Mesothelial cell of epicardium (in vitro differentiated cells): ENCODE measurements around the gene WAC. TPM values are rescaled to one million over a fixed set of nuclear protein-coding genes. Genes with fewer than 3 reads are reported as not detected.
"Not testable (repeated sequence)": the region's sequence is repeated elsewhere in the genome, so short reads cannot be mapped to it uniquely, and the experiment has no call there.

ENCODE experiments used
- DNase-seq, 2 experiments: peaks; one replicate each; pipeline ENCODE4 v3.0.0; 2021; ENCODE audit warnings: low spot score in 2 of 2; ENCODE audit not compliant: unreplicated experiment in 2 of 2
- H3K27ac Mint-ChIP-seq: 2 replicates; pipeline ENCODE4 v1.8.0; 2021; ENCODE audit warnings: mixed read lengths
- H3K27me3 Mint-ChIP-seq: 2 replicates; pipeline ENCODE4 v1.8.0; 2021; ENCODE audit warnings: low read depth, mixed read lengths
- H3K36me3 Mint-ChIP-seq: 2 replicates; pipeline ENCODE4 v1.8.0; 2021; ENCODE audit warnings: mixed read lengths
- H3K4me1 Mint-ChIP-seq: 2 replicates; pipeline ENCODE4 v1.8.0; 2021; ENCODE audit warnings: mixed read lengths
- H3K4me3 Mint-ChIP-seq: 2 replicates; pipeline ENCODE4 v1.8.0; 2021; ENCODE audit warnings: mild to moderate bottlenecking, moderate library complexity, mixed read lengths
- H3K9me3 Mint-ChIP-seq: 2 replicates; pipeline ENCODE4 v1.8.0; 2021; ENCODE audit warnings: mixed read lengths
- CTCF ChIP-seq: fragments of 200-600 bp; sonication (generic); IDR thresholded peaks from one replicate; pipeline ENCODE4 v1.5.0; 2021; ENCODE audit warnings: antibody characterized with exemption; ENCODE audit not compliant: unreplicated experiment
- total RNA-seq: library from RNA; stranded (reverse); gene quantifications from 3 replicates; pipeline ENCODE4 v1.2.1, GENCODE V29; 2021

WAC gene
- total RNA-seq, 1 donor from 2014 or later, result 141 TPM

GRCh38 chr10:28644647-28645046 lies 111.7 kb downstream of the WAC start:
- Mint-ChIP-seq H3K36me3 (peaks cover 2% of the 10 kb centered on the region), H3K4me3 (no peak overlapping the region), H3K27me3 (no peaks in the 10 kb centered on the region), H3K27ac (no peak overlapping the region), H3K4me1 (no peaks in the 10 kb centered on the region), H3K9me3 (peaks cover 14% of the 10 kb centered on the region)
- no peak for TF ChIP-seq CTCF
- no peak for DNase-seq

GRCh38 chr10:28652106-28652505 lies 119.2 kb downstream of the WAC start:
- Mint-ChIP-seq H3K4me3 (no peak overlapping the region), H3K9me3 (peaks cover 14% of the 10 kb centered on the region), H3K27me3 (no peaks in the 10 kb centered on the region), H3K27ac (no peak overlapping the region), H3K4me1 (peaks cover 5% of the 10 kb centered on the region), H3K36me3 (peaks cover 2% of the 10 kb centered on the region)
- TF ChIP-seq CTCF, result no peak
- no peak for DNase-seq

GRCh38 chr10:28652703-28653102 lies 119.8 kb downstream of the WAC start:
- TF ChIP-seq CTCF, result no peak
- no peak for DNase-seq
- Mint-ChIP-seq H3K4me1 (peaks cover 5% of the 10 kb centered on the region), H3K27me3 (no peaks in the 10 kb centered on the region), H3K27ac (no peak overlapping the region), H3K36me3 (peaks cover 2% of the 10 kb centered on the region), H3K4me3 (no peak overlapping the region), H3K9me3 (peaks cover 9% of the 10 kb centered on the region)

GRCh38 chr10:28658824-28659223 lies 125.9 kb downstream of the WAC start:
- not testable (repeated sequence) for H3K4me3 Mint-ChIP-seq, DNase-seq, H3K27me3 Mint-ChIP-seq, H3K9me3 Mint-ChIP-seq, H3K36me3 Mint-ChIP-seq
- Mint-ChIP-seq H3K27ac (peak overlapping the region; percentile 81), H3K4me1 (peaks cover 32% of the 10 kb centered on the region)

GRCh38 chr10:28661035-28661434 lies 128.1 kb downstream of the WAC start:
- no peak for DNase-seq
- no peak for TF ChIP-seq CTCF
- Mint-ChIP-seq H3K27ac (peak overlapping the region; percentile 56), H3K27me3 (no peaks in the 10 kb centered on the region), H3K4me1 (peaks cover 47% of the 10 kb centered on the region), H3K9me3 (no peaks in the 10 kb centered on the region), H3K4me3 (no peak overlapping the region), H3K36me3 (no peaks in the 10 kb centered on the region)

GRCh38 chr10:28663576-28664368 lies 130.9 kb downstream of the WAC start:
- TF ChIP-seq CTCF, result peak; percentile 82
- DNase-seq, result peak; percentile 65 to 81
- Mint-ChIP-seq H3K27me3 (no peaks in the 10 kb centered on the region), H3K4me3 (no peak overlapping the region), H3K4me1 (peaks cover 70% of the 10 kb centered on the region), H3K9me3 (no peaks in the 10 kb centered on the region), H3K27ac (peak overlapping the region; percentile 84), H3K36me3 (no peaks in the 10 kb centered on the region)
